SK-N-SH (cell line): ENCODE results near the gene CAPRIN2.

ENCODE experiments used
- CTCF ChIP-seq: fragments of 200-600 bp; sonication (generic); IDR thresholded peaks from 2 replicates; pipeline ENCODE4 v1.6.1; 2017; ENCODE audit warnings: antibody characterized with exemption, mild to moderate bottlenecking, moderate library complexity
- POLR2AphosphoS5 ChIP-seq: IDR thresholded peaks from 2 replicates; pipeline ENCODE4 v1.6.1; 2012; ENCODE audit warnings: low read depth, low read length
- TF ChIP-seq, protein P1 (sequence below): fragments of 150-350 bp; IDR thresholded peaks from 2 replicates; pipeline ENCODE4 v1.6.1; 2016; ENCODE audit warnings: mild to moderate bottlenecking, low read depth, low read length

- TF ChIP-seq CTCF (no peak), POLR2AphosphoS5 (no peak)
- TF ChIP-seq, protein P1, sequence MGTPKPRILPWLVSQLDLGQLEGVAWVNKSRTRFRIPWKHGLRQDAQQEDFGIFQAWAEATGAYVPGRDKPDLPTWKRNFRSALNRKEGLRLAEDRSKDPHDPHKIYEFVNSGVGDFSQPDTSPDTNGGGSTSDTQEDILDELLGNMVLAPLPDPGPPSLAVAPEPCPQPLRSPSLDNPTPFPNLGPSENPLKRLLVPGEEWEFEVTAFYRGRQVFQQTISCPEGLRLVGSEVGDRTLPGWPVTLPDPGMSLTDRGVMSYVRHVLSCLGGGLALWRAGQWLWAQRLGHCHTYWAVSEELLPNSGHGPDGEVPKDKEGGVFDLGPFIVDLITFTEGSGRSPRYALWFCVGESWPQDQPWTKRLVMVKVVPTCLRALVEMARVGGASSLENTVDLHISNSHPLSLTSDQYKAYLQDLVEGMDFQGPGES, result no peak
Observed at GRCh38 chr12:30774599-30774998, 19.8 kb upstream of the CAPRIN2 start.
